GM12878 (cell line): Measurements from ENCODE around the gene GRIFIN. TPM values are rescaled to one million over a fixed set of nuclear protein-coding genes. Genes with fewer than 3 reads are reported as not detected.

Experiments
- ATAC-seq: fragments of 200-7000 bp; cut with Tn5 transposase; 3 replicates; pipeline ENCODE4 v1.9.1; 2020; ENCODE audit warnings: mild to moderate bottlenecking, moderate library complexity
- BruUV-seq: library from RNA; stranded (reverse); fragments of 400-500 nt; replicated peaks from 2 replicates; lab custom pipeline; 2021; lab: Mats Ljungman, UMichigan
- CTCF ChIA-PET: fragments of 300-600 bp; sonication (Branson Sonifier 250); formaldehyde crosslinking; extraction: SDS; loops from one replicate; lab custom pipeline; 2021; ENCODE audit warnings: inconsistent platforms; lab: Yijun Ruan, JAX
- POLR2A ChIA-PET: fragments of 350-600 bp; formaldehyde crosslinking; extraction: SDS; loops from one replicate; lab custom pipeline; 2021; ENCODE audit warnings: inconsistent platforms; lab: Charles Lee
- RAD21 ChIA-PET: fragments of 300-600 bp; sonication (Branson Sonifier 250); formaldehyde crosslinking; loops from one replicate; lab custom pipeline; 2023; ENCODE audit warnings: antibody characterized with exemption; ENCODE audit not compliant: unreplicated experiment; lab: Charles Lee
- SMC1A ChIA-PET: fragments of 300-600 bp; sonication (Branson Sonifier 250); formaldehyde crosslinking; loops from one replicate; lab custom pipeline; 2023; ENCODE audit not compliant: unreplicated experiment, uncharacterized antibody; lab: Charles Lee
- DNase-seq: peaks from one replicate; pipeline ENCODE4 v3.0.0-alpha.2; 2011; ENCODE audit warnings: low read depth, low spot score
- FAIRE-seq: peaks from 3 replicates; lab custom pipeline; 2011; peaks lifted over from hg19 to GRCh38; lab: Jason Lieb, UNC
- H2AFZ ChIP-seq: 2 replicates; pipeline ENCODE4 v1.6.0; 2011; ENCODE audit warnings: low read depth, low read length, control low read depth; ENCODE audit not compliant: control insufficient read depth
- H3K27ac ChIP-seq: 2 replicates; pipeline ENCODE4 v1.5.1; 2011; ENCODE audit warnings: control low read depth; ENCODE audit not compliant: control insufficient read depth, insufficient read depth
- H3K27me3 ChIP-seq, 2 experiments: replicated peaks in 1 of 2; 2 replicates each; pipeline versions ENCODE4 v1.6.0 to v1.6.1; 2011; ENCODE audit warnings: low read length in 1 of 2; ENCODE audit not compliant: control insufficient read depth in 2 of 2, insufficient read depth in 2 of 2
- H3K36me3 ChIP-seq, 2 experiments: 2 replicates each; pipeline ENCODE4 v1.5.1; 2011; ENCODE audit warnings: low read length in 1 of 2; ENCODE audit not compliant: control insufficient read depth in 2 of 2, insufficient read depth in 2 of 2
- H3K4me1 ChIP-seq: 2 replicates; pipeline ENCODE4 v1.6.1; 2011; ENCODE audit warnings: mild to moderate bottlenecking, low read length, moderate library complexity, mixed read lengths; ENCODE audit not compliant: control insufficient read depth, insufficient read depth
- H3K4me2 ChIP-seq: 2 replicates; pipeline ENCODE4 v1.6.0; 2011; ENCODE audit warnings: control low read depth; ENCODE audit not compliant: control insufficient read depth, insufficient read depth
- H3K4me3 ChIP-seq: fragments of 200-600 bp; sonication (generic); 2 replicates; pipeline ENCODE4 v1.5.1; 2016
- H3K79me2 ChIP-seq: 2 replicates; pipeline ENCODE4 v1.6.0; 2011; ENCODE audit warnings: low read length; ENCODE audit not compliant: control insufficient read depth, insufficient read depth
- H3K9ac ChIP-seq: 2 replicates; pipeline ENCODE4 v1.8.0; 2011; ENCODE audit warnings: low read length, control low read depth, mixed read lengths; ENCODE audit not compliant: control insufficient read depth, insufficient read depth
- H3K9me3 ChIP-seq: replicated peaks from 3 replicates; pipeline ENCODE4 v1.5.1; 2011; ENCODE audit warnings: mild to moderate bottlenecking, low read length; ENCODE audit not compliant: control insufficient read depth, insufficient read depth
- H4K20me1 ChIP-seq: 2 replicates; pipeline ENCODE4 v1.6.0; 2011; ENCODE audit not compliant: control insufficient read depth, insufficient read depth
- CBX5 ChIP-seq: sonication (generic); IDR thresholded peaks from 2 replicates; pipeline ENCODE4 v1.6.1; 2016; ENCODE audit warnings: low read depth, moderate library complexity, mild to moderate bottlenecking, inconsistent platforms
- CHD2 ChIP-seq: IDR thresholded peaks from 2 replicates; pipeline ENCODE4 v1.6.1; 2011; ENCODE audit warnings: low read depth, low read length, improper control_type of control experiment, borderline replicate concordance
- CHD4 ChIP-seq: fragments of 200-600 bp; sonication (generic); IDR thresholded peaks from 2 replicates; pipeline ENCODE4 v1.6.1; 2016; ENCODE audit warnings: mild to moderate bottlenecking
- RB1 ChIP-seq: fragments of 450-650 bp; formaldehyde crosslinking; IDR thresholded peaks from 2 replicates; pipeline ENCODE4 v1.6.1; 2017; ENCODE audit warnings: mild to moderate bottlenecking, borderline replicate concordance
- ZNF384 ChIP-seq: IDR thresholded peaks from 2 replicates; pipeline ENCODE4 v1.6.1; 2012; ENCODE audit warnings: low read depth, mild to moderate bottlenecking, low read length, improper control_type of control experiment, borderline replicate concordance
- whole genome bisulfite sequencing: methylation state at CpG from one replicate; pipeline ENCODE4 v1.1.6; 2016; ENCODE audit warnings: low lambda C conversion rate; ENCODE audit not compliant: insufficient replicate concordance, insufficient coverage; ENCODE audit errors: missing lambda C conversion rate; 5-methylcytosine and 5-hydroxymethylcytosine counted together
- in situ Hi-C: fragments of 300-500 bp; cut with MboI; formaldehyde crosslinking; loops from 9 replicates; pipeline ENCODE4 v1.14.3; 2018; ENCODE audit warnings: mixed read lengths
- intact Hi-C: fragments of 100-400 bp; cut with micrococcal nuclease; formaldehyde crosslinking; loops from one replicate; pipeline ENCODE4 v1.14.2; 2022; ENCODE audit not compliant: unreplicated experiment
- polyA plus RNA-seq, 11 experiments: library from polyadenylated mRNA; depleted of rRNA in 4 of 11; unstranded in 6 of 11; stranded (reverse) in 5 of 11; fragments of >200 nt; fragmentation: Nextera tagmentation in 4 of 11; fragmentation: Illumina TruSeq in 1 of 11; extraction: Ambion mirVana in 4 of 11; extraction: Trizol in 1 of 11; gene quantifications; 1 replicate in 1 of 11; 2 replicates in 10 of 11; pipeline versions ENCODE4 v1.2.1 to v1.2.3, GENCODE V29; 2011 to 2016; ENCODE audit warnings: inconsistent platforms in 2 of 11, missing spikeins in 2 of 11, low read depth in 1 of 11
- total RNA-seq, 4 experiments: library from RNA; depleted of rRNA in 3 of 4; stranded (reverse); fragments of >200 nt in 3 of 4; fragmentation: Illumina TruSeq in 1 of 4; extraction: Trizol in 1 of 4; gene quantifications; 2 replicates each; pipeline versions ENCODE4 v1.2.1 to v1.2.3, GENCODE V29; 2013 to 2021
- TF ChIP-seq, protein P1 (sequence below): fragments of 450-650 bp; IDR thresholded peaks from 2 replicates; pipeline ENCODE4 v1.6.1; 2016; ENCODE audit warnings: mild to moderate bottlenecking, moderate library complexity, borderline replicate concordance

The GRIFIN gene
- total and polyA plus RNA-seq, 10 of the 15 experiments (the other 5 are each of a cell fraction or from before 2014, with no cell fraction given), result not detected

DNA sequence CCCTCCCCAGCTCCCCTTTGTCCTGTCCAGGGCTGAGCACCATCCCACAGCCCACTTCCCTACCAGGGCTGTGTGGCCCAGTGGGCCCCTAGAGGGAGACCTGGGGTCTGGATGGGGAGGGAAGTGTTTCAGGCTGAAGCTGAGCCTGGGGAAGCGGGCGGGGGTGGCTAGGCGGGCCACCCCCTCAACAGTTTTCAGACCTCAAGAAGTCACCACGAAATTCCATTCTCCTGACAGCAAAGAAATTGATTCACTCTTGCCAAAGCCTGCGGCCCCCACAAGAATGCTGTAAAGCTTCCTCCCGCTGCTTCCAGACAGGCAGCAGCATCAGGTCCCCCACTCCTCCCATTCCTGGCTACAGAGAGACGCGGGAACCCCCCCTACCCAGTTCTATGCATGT is 40.8 kb upstream of the GRIFIN start:
- in situ Hi-C loops, result no loop called here
- POLR2A ChIA-PET, result no interaction called here
- H3K4me2 ChIP-seq, result no peak overlapping the region
- H3K36me3 ChIP-seq, result no peaks in the 10 kb centered on the region
- no peaks in the 10 kb centered on the region for H3K79me2 ChIP-seq
- no peak for FAIRE-seq
- no peak overlapping the region for H3K9ac ChIP-seq
- 50% methylated on average over 8 of the region's 8 CpGs for WGBS
- no peak overlapping the region for H3K27ac ChIP-seq
- no peak overlapping the region for H3K4me3 ChIP-seq
- no peak overlapping the region for H2AFZ ChIP-seq
- DNase-seq, result no peak
- intact Hi-C loops, result no loop called here
- BruUV-seq, result no TSS peak
- no peaks in the 10 kb centered on the region for H3K9me3 ChIP-seq
- RAD21 ChIA-PET, result no interaction called here
- TF ChIP-seq ZNF384, result no peak
- TF ChIP-seq, all 136 proteins: peak for 0
- Histone ChIP-seq H3K4me1 (peaks cover 19% of the 10 kb centered on the region), H3K27me3 (peaks cover 0 to 5% of the 10 kb centered on the region in 2 experiments; a peak in 3 of 4 replicates), H4K20me1 (no peaks in the 10 kb centered on the region)
- ChIA-PET SMC1A (interaction anchor here (0.6 kb wide), 1 partner anchor 242 kb away, joined by 3 read pairs; no protein-coding TSS in a partner anchor), CTCF (no interaction called here)
- ATAC-seq, result no peak

DNA sequence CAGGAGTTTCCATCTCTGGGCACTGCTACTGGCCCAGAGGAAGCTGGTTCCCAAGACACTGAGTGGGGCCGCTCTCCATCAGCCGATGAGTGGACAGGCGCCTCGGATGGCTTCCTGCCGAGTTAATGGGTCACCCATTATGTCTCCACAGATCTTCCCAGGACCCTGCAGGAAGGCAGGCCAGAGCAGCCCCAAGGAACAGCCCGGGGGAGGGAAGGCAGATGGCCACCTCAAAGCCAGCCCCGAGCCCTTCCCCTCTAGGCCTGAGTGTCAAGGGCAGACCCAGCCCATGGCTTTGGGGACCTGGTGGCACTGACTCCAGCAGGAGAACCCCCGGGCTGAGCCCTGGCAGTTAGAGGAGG is 40.0 kb upstream of the GRIFIN start:
- RAD21 ChIA-PET, result no interaction called here
- Histone ChIP-seq H3K27me3 (peaks cover 0 to 5% of the 10 kb centered on the region in 2 experiments; a peak in 2 of 4 replicates), H3K4me3 (no peak overlapping the region), H3K4me2 (no peak overlapping the region), H4K20me1 (no peaks in the 10 kb centered on the region), H3K79me2 (no peaks in the 10 kb centered on the region), H3K4me1 (peaks cover 22% of the 10 kb centered on the region), H3K9ac (no peak overlapping the region), H3K27ac (no peak overlapping the region), H2AFZ (no peak overlapping the region), H3K9me3 (no peaks in the 10 kb centered on the region), H3K36me3 (no peaks in the 10 kb centered on the region)
- CTCF ChIA-PET, result no interaction called here
- no peak for TF ChIP-seq CHD2
- TF ChIP-seq RB1, result no peak
- TF ChIP-seq, protein P1, sequence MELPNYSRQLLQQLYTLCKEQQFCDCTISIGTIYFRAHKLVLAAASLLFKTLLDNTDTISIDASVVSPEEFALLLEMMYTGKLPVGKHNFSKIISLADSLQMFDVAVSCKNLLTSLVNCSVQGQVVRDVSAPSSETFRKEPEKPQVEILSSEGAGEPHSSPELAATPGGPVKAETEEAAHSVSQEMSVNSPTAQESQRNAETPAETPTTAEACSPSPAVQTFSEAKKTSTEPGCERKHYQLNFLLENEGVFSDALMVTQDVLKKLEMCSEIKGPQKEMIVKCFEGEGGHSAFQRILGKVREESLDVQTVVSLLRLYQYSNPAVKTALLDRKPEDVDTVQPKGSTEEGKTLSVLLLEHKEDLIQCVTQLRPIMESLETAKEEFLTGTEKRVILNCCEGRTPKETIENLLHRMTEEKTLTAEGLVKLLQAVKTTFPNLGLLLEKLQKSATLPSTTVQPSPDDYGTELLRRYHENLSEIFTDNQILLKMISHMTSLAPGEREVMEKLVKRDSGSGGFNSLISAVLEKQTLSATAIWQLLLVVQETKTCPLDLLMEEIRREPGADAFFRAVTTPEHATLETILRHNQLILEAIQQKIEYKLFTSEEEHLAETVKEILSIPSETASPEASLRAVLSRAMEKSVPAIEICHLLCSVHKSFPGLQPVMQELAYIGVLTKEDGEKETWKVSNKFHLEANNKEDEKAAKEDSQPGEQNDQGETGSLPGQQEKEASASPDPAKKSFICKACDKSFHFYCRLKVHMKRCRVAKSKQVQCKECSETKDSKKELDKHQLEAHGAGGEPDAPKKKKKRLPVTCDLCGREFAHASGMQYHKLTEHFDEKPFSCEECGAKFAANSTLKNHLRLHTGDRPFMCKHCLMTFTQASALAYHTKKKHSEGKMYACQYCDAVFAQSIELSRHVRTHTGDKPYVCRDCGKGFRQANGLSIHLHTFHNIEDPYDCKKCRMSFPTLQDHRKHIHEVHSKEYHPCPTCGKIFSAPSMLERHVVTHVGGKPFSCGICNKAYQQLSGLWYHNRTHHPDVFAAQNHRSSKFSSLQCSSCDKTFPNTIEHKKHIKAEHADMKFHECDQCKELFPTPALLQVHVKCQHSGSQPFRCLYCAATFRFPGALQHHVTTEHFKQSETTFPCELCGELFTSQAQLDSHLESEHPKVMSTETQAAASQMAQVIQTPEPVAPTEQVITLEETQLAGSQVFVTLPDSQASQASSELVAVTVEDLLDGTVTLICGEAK, result no peak
- TF ChIP-seq CHD4, result no peak
- TF ChIP-seq CBX5, result no peak
- DNase-seq (no peak), ATAC-seq (no peak), FAIRE-seq (no peak)
- SMC1A ChIA-PET, result interaction anchor here (0.6 kb wide), 1 partner anchor 35 kb away, joined by 3 read pairs; no protein-coding TSS in a partner anchor
- in situ Hi-C loops (no loop called here), intact Hi-C loops (no loop called here)
- no TSS peak for BruUV-seq
- POLR2A ChIA-PET, result no interaction called here
- WGBS, result 55% methylated on average over 8 of the region's 8 CpGs
